Right atrium auricular region (tissue), 2 donors: ENCODE data around the gene TCF12. TPM values are rescaled to one million over a fixed set of nuclear protein-coding genes. Genes with fewer than 3 reads are reported as not detected.

Experiments
- DNase-seq: peaks from one replicate; pipeline ENCODE4 v3.0.0-alpha.2; 2019; ENCODE audit warnings: low spot score
- H3K27ac ChIP-seq, 2 donors: fragments of 200-600 bp; sonication (generic); 1 replicate in 1 of 2; 2 replicates in 1 of 2; pipeline ENCODE4 v1.5.1; 2016 to 2019
- H3K27me3 ChIP-seq, 2 donors: fragments of 200-600 bp; sonication (generic); one replicate each; pipeline versions ENCODE4 v1.5.1 to v1.6.0; 2017 to 2019
- H3K36me3 ChIP-seq: fragments of 200-600 bp; sonication (generic); one replicate; pipeline ENCODE4 v1.5.1; 2016
- H3K4me1 ChIP-seq, 2 donors: fragments of 200-600 bp; sonication (generic); one replicate each; pipeline versions ENCODE4 v1.5.1 to v1.6.0; 2017 to 2019
- H3K4me3 ChIP-seq, 2 donors: fragments of 200-600 bp; sonication (generic); 1 replicate in 1 of 2; 2 replicates in 1 of 2; pipeline ENCODE4 v1.5.1; 2017 to 2019; ENCODE audit warnings: mild to moderate bottlenecking in 1 of 2, moderate library complexity in 1 of 2
- H3K9me3 ChIP-seq, 2 donors: fragments of 200-600 bp; sonication (generic); one replicate each; pipeline ENCODE4 v1.5.1; 2019
- total RNA-seq, 2 donors: library from RNA; depleted of rRNA; stranded (reverse); fragments of >200 nt; gene quantifications; one replicate each; pipeline ENCODE4 v1.1.0, GENCODE V29; 2016
- TF ChIP-seq, protein P1 (sequence below), 2 donors: fragments of 200-600 bp; sonication (generic); IDR thresholded peaks; one replicate each; pipeline ENCODE4 v1.5.1; 2019; ENCODE audit warnings: antibody characterized with exemption in 2 of 2

Gene TCF12
- total RNA-seq, 2 donors from 2014 or later: 35.2 to 40.0 TPM

GRCh38 chr15:57288926-57289580, 370.6 kb downstream of the TCF12 start:
- Histone ChIP-seq H3K27me3 (no peaks in the 10 kb centered on the region), H3K4me3 (no peak overlapping the region), H3K27ac (no peak overlapping the region), H3K9me3 (no peaks in the 10 kb centered on the region), H3K4me1 (peaks cover 0 to 6% of the 10 kb centered on the region in 2 donors), H3K36me3 (peaks cover 16% of the 10 kb centered on the region)
- no peak for DNase-seq
- TF ChIP-seq, protein P1, sequence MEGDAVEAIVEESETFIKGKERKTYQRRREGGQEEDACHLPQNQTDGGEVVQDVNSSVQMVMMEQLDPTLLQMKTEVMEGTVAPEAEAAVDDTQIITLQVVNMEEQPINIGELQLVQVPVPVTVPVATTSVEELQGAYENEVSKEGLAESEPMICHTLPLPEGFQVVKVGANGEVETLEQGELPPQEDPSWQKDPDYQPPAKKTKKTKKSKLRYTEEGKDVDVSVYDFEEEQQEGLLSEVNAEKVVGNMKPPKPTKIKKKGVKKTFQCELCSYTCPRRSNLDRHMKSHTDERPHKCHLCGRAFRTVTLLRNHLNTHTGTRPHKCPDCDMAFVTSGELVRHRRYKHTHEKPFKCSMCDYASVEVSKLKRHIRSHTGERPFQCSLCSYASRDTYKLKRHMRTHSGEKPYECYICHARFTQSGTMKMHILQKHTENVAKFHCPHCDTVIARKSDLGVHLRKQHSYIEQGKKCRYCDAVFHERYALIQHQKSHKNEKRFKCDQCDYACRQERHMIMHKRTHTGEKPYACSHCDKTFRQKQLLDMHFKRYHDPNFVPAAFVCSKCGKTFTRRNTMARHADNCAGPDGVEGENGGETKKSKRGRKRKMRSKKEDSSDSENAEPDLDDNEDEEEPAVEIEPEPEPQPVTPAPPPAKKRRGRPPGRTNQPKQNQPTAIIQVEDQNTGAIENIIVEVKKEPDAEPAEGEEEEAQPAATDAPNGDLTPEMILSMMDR (IDR thresholded peaks at IDR 0.05): no peak

DNA sequence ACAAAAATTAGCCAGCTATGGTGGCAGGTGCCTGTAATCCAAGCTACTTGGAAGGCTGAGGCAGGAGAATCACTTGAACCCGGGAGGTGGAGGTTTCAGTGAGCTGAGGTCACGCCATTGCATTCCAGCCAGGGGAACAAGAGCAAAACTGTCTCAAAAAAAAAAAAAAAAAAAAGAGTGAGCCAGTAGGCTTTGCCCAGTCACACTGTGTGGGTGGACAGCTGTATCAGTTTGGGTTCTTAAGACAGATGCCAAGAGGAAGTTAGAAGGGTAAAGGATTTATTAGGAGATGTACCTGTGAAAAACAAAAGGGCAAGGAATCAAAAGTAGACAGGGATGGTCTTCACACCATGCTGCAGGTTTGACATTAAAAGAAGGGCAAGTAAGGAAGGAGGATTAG, 371.7 kb downstream of the TCF12 start:
- no peaks in the 10 kb centered on the region for H3K9me3 ChIP-seq
- TF ChIP-seq, protein P1 (IDR thresholded peaks at IDR 0.05): no peak
- H3K27ac ChIP-seq: no peak overlapping the region
- H3K27me3 ChIP-seq: no peaks in the 10 kb centered on the region
- no peak overlapping the region for H3K4me3 ChIP-seq
- H3K36me3 ChIP-seq: peaks cover 12% of the 10 kb centered on the region
- no peak for DNase-seq
- H3K4me1 ChIP-seq: peaks cover 0 to 6% of the 10 kb centered on the region in 2 donors

- Histone ChIP-seq H3K27ac (no peak overlapping the region), H3K9me3 (no peaks in the 10 kb centered on the region), H3K36me3 (peaks cover 7% of the 10 kb centered on the region), H3K27me3 (no peaks in the 10 kb centered on the region), H3K4me1 (peaks cover 0 to 3% of the 10 kb centered on the region in 2 donors), H3K4me3 (no peak overlapping the region)
- TF ChIP-seq, protein P1 (IDR thresholded peaks at IDR 0.05): no peak
- DNase-seq: no peak
These were observed 372.4 kb downstream of the TCF12 start for GRCh38 chr15:57290826-57291225.

- Histone ChIP-seq H3K9me3 (no peaks in the 10 kb centered on the region), H3K36me3 (no peaks in the 10 kb centered on the region), H3K4me3 (no peak overlapping the region), H3K27ac (no peak overlapping the region), H3K27me3 (no peaks in the 10 kb centered on the region), H3K4me1 (no peaks in the 10 kb centered on the region)
- TF ChIP-seq, protein P1 (IDR thresholded peaks at IDR 0.05): no peak
- DNase-seq: no peak
These were observed 378.2 kb downstream of the TCF12 start for GRCh38 chr15:57296473-57297162.

DNA sequence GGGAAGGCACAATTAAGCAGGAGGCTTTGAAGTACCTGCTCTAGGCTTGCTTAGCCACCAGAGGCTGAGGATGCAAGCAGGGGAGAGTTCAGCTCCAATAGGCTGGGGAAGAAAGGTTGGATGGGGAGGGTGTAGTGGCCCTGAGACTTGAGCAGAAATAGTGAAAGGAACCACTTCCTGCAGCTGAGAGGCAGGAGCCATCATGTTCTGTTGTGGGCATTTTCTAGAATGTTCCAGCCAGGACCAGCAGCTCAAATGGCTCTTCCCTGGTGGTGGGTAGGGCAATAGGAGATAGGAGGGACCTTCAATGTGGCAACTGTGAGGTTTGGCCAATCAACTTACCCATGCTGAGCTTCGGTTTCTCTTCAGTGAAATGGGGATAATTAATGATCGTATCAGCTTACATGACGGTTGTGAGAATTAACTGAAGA, 378.7 kb downstream of the TCF12 start:
- H3K27me3 ChIP-seq: no peaks in the 10 kb centered on the region

More for the DNA sequence above, 378.7 kb downstream of the TCF12 start:
- Histone ChIP-seq H3K9me3 (no peaks in the 10 kb centered on the region), H3K4me3 (no peak overlapping the region), H3K4me1 (no peaks in the 10 kb centered on the region), H3K36me3 (no peaks in the 10 kb centered on the region), H3K27ac (no peak overlapping the region)
- no peak for DNase-seq
- TF ChIP-seq, protein P1 (IDR thresholded peaks at IDR 0.05): no peak
